Right kidney (tissue), 1 donor: ENCODE measurements around the gene MELTF.

Experiments
- DNase-seq: peaks from one replicate; pipeline ENCODE4 v3.0.0-alpha.2; 2016

Gene MELTF

GRCh38 chr3:197027151-197027895 is 2.3 kb downstream of the MELTF start:
- no peak for DNase-seq

GRCh38 chr3:197026481-197026866 is 3.1 kb downstream of the MELTF start:
- DNase-seq = no peak

GRCh38 chr3:197025736-197026480 is 3.7 kb downstream of the MELTF start:
- DNase-seq = no peak

- no peak for DNase-seq
Measured at GRCh38 chr3:197024881-197025735, 4.5 kb downstream of the MELTF start.

GRCh38 chr3:197023998-197024651 is 5.5 kb downstream of the MELTF start:
- DNase-seq = no peak

GRCh38 chr3:197023241-197023997 is 6.2 kb downstream of the MELTF start:
- peak; percentile 56 for DNase-seq

- DNase-seq = no peak
Measured at GRCh38 chr3:197022405-197023231, 7.0 kb downstream of the MELTF start.

- DNase-seq = no peak
Measured at GRCh38 chr3:197021729-197022404, 7.8 kb downstream of the MELTF start.

- DNase-seq = no peak
Measured at GRCh38 chr3:197021231-197021630, 8.4 kb downstream of the MELTF start.

GRCh38 chr3:197019535-197019934 is 10.1 kb downstream of the MELTF start:
- no peak for DNase-seq

GRCh38 chr3:197019021-197019420 is 10.6 kb downstream of the MELTF start:
- DNase-seq = no peak

- DNase-seq = no peak
Measured at GRCh38 chr3:197017003-197017402, 12.6 kb downstream of the MELTF start.

GRCh38 chr3:197015790-197016736 is 13.6 kb downstream of the MELTF start:
- no peak for DNase-seq

- no peak for DNase-seq
Measured at GRCh38 chr3:197014942-197015575, 14.6 kb downstream of the MELTF start.

GRCh38 chr3:197014024-197014423 is 15.6 kb downstream of the MELTF start:
- DNase-seq = no peak

- DNase-seq = no peak
Measured at GRCh38 chr3:197012540-197012883, 17.1 kb downstream of the MELTF start.

- no peak for DNase-seq
Measured at GRCh38 chr3:197011780-197012539, 17.7 kb downstream of the MELTF start.
